HG03520 (cell line): ENCODE measurements around the gene PGK2.

Experiments
- ATAC-seq: cut with Tn5 transposase; IDR thresholded peaks from one replicate; pipeline ENCODE4 v1.9.1; 2021; ENCODE audit warnings: mild to moderate bottlenecking, moderate library complexity; ENCODE audit not compliant: unreplicated experiment

PGK2 gene

DNA sequence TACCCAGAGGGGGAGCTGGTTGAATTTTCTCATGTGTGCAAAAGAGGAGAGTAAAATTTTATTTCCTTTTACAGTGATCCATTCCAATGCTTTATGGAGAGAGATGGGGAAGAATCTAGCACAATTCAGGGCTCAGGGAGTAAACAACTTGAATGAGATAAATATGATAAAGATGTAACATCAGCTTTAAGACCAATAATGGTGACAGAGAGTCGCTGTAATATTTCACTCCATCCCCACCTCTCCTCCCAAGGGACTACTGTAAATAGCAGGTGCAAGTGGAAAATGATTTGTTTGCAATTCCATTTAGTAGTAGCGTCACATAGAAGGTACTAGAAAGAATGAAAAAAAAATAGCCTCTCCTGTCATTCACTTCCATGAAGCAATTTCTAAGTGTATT is 47.7 kb downstream of the PGK2 start:
- no peak for ATAC-seq

DNA sequence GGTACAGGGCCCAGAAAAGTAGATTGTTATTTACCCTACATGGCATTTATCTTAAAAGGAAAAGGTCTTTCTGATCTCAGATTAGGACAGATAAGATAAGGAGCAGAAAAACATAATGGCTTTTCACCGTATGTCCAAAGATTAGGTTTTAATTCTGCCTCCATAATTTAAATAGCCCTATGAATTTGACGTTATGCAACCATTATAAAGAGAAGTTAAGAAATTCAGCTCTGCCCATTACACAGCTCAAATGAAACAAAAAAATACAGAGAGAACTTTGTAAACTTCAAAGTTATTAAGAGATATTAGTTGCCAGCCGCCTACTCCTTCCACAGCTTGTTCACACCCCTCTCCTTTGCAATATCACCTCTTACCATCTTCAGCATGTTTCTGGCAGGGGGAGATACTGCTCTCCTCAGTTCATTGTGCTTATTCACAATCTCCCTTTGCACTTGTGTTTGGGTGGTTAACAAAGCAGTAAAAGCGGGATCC is 51.0 kb downstream of the PGK2 start:
- ATAC-seq, result no peak
